GM23248 (cell line): ENCODE data around the gene TAL1.

Source experiments
- EZH2 ChIP-seq: fragments of 200-600 bp; sonication (generic); IDR thresholded peaks from 2 replicates; pipeline ENCODE4 v1.6.1; 2018; ENCODE audit warnings: antibody characterized with exemption, mild to moderate bottlenecking; ENCODE audit not compliant: insufficient read depth, poor library complexity, severe bottlenecking
- EZH2phosphoT487 ChIP-seq: fragments of 200-600 bp; sonication (generic); IDR thresholded peaks from 2 replicates; pipeline ENCODE4 v1.6.1; 2018; ENCODE audit warnings: antibody characterized with exemption, moderate library complexity, mild to moderate bottlenecking, low read depth; ENCODE audit not compliant: insufficient read depth

- TF ChIP-seq EZH2phosphoT487, result no peak
- no peak for TF ChIP-seq EZH2
Measured at GRCh38 chr1:47180603-47181094, 51.4 kb downstream of the TAL1 start.
